GM18508 (cell line): Measurements from ENCODE around the gene CDX2.
"Not testable (repeated sequence)": the region's sequence is repeated elsewhere in the genome, so short reads cannot be mapped to it uniquely, and the experiment has no call there.

Source experiments
- ATAC-seq: cut with Tn5 transposase; IDR thresholded peaks from one replicate; pipeline ENCODE4 v1.9.1; 2021; ENCODE audit warnings: moderate number of reproducible peaks; ENCODE audit not compliant: insufficient read depth, unreplicated experiment

The CDX2 gene

GRCh38 chr13:27965740-27966640 lies 3.1 kb downstream of the CDX2 start:
- no peak for ATAC-seq

DNA sequence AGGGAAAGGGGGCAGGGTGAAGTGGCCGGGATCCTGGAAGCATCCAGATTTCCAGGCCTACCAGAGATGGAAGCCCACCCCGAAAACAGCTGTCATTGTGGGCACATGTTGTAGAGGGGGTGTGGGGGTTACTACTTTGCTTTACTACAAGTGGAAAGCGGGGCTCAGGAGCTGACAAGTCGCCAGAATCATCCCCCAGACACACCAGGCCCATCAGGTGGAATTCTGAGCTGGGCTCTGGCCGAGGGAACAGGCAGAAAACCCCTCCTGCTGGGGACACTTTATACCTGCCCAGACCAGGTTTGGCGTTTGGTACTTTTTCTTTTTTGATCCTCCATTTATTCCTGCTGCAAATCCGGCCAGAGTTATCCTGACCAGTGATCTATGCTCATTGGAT lies 3.8 kb downstream of the CDX2 start:
- no peak for ATAC-seq

DNA sequence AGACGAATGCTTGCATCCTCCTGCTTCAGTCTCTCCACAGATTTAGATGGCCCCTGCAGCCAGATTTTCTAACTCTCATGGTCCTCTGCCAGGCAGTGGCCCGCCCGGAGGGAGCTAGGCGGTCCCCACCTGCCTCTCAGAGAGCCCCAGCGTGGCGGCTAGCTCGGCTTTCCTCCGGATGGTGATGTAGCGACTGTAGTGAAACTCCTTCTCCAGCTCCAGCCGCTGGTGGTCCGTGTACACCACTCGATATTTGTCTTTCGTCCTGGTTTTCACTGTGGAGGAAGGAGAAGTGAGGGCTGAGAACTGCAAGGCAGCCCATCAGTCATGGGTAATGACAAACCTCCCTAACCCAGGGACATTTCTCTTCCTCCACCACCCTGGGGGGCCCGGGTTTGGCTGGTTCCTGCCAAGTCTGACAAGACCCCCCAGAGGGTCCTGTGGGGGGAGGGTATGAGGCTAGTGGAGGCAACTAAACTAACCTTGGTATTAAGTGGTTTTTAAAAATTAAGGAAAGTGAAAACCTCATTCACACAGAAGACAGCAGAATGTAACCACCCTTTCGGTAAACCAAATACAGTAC lies 4.3 kb downstream of the CDX2 start:
- no peak for ATAC-seq

DNA sequence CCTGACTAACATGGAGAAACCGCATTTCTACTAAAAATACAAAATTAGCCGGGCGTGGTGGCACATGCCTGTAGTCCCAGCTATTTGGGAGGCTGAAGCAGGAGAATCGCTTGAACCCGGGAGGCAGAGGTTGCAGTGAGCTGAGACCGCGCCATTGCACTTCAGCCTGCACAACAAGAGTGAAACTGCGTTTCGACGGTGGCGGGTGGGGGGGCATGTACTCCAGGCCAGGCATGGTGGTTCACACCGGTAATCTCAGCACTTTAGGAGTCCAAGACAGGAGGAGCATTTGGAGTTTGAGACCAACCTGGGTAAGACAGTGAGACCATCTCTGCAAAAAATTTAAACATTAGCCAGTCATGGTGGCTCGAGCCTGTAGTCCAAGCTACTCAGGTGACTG lies 4.9 kb downstream of the CDX2 start:
- ATAC-seq: not testable (repeated sequence)

GRCh38 chr13:27963491-27963890 lies 5.6 kb downstream of the CDX2 start:
- no peak for ATAC-seq

DNA sequence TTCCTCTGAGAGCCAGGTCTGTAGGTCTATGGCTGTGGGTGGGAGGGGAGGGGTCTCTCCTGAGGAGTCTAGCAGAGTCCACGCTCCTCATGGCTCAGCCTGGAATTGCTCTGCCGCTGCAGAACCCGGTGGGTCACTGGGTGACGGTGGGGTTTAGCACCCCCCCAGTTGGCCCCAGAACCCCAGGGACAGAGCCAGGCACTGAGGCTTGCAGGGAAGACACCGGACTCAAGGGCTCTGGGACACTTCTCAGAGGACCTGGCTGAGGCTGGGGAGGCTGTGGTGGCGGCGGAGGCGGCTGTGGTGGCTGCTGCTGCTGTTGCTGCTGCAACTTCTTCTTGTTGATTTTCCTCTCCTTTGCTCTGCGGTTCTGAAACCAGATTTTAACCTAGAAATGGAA lies 6.1 kb downstream of the CDX2 start:
- ATAC-seq: no peak

- ATAC-seq: no peak
Measured at GRCh38 chr13:27962128-27962841, 6.8 kb downstream of the CDX2 start.

DNA sequence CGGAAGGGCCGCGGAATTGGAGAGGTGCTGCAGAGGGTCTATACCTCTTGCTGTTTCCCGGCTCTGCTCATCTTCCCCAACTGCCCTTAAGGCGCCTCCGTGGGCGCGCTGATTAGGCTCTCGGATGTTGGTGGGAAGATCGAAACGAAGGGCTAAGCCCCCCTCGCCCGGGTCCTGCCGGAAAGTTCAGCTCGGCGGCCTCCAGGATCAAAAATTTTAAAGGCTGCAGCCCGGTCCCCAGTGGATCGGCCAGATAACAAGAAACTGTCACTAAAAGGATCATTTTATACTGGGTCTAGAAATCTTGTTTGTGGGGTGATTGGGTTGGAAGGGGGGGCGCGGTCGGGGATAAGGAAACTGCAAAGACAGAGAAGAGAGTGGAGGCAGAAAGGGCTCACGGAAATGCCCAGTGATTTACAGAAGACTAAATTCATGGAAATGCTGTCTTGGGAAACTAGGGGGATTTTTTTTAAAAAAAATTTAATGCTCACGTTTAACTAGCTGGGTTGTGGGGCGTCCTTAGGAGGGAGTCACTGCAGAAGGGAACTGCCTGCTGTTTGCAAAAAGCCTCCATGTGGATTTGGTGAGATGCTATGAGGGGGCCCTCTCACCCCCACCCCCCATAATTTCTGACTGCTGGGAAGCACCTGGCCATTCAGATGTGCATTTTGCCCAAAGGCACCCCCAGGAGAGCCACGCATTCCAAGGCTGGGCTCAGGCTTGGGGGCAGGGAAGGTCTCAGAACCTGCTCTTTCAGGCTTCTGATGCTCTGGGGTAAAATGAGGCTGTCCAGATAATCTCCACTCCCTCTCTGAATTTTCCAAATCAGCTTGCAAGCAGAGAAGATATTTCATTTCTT lies 7.7 kb downstream of the CDX2 start:
- ATAC-seq: no peak

GRCh38 chr13:27960362-27961226 lies 8.5 kb downstream of the CDX2 start:
- ATAC-seq: no peak

DNA sequence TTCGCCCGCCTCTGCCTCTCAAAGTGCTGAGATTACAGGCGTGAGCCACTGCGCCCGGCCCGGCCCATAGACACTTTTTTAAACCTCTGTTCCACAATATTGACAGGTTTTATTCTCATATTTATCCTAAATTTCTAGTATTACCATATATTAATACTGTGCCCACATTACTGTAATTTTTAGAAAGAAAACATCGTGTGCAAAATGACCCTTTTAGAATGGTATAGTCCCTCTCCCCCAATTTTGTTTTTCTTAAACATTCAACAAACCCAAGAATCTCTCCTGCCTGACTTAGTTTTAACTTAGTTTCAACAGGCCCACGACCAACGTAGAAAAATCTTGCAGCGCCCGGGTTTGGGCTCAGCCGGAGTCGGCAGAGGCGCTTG lies 9.1 kb downstream of the CDX2 start:
- no peak for ATAC-seq

GRCh38 chr13:27956576-27957300 lies 12.4 kb downstream of the CDX2 start:
- no peak for ATAC-seq

- no peak for ATAC-seq
Measured at GRCh38 chr13:27955014-27955591, 14.0 kb downstream of the CDX2 start.

DNA sequence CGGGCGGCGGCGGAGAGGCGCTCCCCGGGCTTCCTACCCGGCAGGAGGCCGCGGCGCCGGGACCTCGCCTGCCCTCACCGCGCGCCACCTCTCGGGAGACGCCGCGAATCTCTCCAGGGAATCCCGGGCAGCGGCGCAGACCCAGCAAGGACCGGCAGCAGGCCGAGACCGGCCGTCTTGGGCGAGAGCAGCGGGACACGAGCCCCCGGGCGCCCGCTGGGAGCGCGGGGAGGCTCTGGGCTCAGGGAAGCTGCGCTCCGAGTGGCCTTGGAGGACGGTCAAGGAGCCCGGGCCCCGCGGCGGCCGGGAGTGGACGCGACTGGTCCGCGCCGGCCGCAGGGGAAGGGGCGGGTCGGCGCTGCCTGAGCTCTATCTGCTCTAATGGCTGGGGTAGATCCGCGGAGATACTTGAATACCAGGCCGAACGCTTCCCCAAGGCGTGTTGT lies 14.7 kb downstream of the CDX2 start:
- ATAC-seq: no peak

DNA sequence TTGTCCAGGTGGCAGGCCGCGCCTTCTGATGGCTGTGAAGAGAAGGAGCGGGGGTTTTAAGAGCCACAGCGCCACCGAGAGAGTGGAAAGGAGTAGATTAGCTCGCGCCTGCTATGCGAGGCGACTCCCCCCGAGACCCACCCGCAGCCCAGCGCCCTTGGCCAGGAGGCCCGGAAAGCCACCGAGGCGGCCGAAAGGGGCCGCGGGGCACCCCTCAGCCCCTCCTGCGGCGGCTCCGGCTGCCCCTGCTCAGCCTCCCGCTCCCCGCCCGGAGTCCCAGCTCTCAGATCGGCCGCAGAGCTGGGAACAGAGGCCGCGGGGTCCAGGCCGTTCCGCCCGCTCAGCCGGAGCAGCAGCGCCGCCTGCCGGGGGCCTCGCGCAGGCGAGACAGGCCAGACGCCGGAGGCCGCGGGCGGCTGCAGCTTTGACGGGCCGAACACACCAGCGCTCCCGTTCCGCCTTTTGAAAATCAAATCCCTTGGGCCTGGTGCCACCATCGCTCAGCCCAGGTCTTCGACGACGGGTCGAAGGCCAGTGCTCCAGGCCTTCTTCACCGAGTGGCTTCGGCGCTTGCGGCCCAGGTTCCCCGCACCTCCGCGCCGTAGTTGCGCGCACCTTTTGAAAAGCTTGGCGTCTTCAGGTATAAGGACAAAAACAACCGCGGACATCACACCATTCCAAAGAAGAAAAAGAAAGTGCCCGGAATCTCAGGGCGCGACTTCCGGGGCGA lies 15.3 kb downstream of the CDX2 start:
- ATAC-seq: peak; percentile 51

GRCh38 chr13:27952876-27953675 lies 16.0 kb downstream of the CDX2 start:
- ATAC-seq: peak; percentile 22

DNA sequence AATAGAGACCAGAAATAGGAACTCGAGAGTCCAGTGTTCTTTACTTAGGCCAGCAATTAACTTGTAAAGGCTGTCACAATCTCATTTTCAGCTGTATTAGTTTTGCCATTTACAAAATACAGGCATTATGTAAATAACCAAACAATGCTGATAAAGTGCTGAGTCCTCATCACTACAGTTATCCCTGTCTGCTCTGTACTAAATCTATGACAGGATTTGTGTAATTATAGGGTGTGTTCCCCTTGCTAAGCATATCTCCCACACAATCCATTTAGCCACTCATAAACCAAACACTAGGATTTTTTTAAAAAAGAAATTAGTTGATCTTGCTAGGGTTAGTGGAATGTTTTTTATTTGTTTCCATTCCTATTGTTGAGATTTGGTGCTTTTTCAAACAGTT lies 26.1 kb downstream of the CDX2 start:
- no peak for ATAC-seq
